Adipocyte (in vitro differentiated cells): Measurements from ENCODE around the gene SGCE.

ENCODE experiments used
- DNase-seq: peaks from one replicate; pipeline ENCODE4 v3.0.0-alpha.2; 2015; ENCODE audit warnings: low read depth
- H3K27me3 ChIP-seq: replicated peaks from 2 replicates; pipeline ENCODE4 v1.7.0; 2013; ENCODE audit warnings: mild to moderate bottlenecking, low read length, moderate library complexity; ENCODE audit not compliant: control insufficient read depth, insufficient read depth
- H3K36me3 ChIP-seq: 2 replicates; pipeline ENCODE4 v1.7.0; 2013; ENCODE audit warnings: low read length, mild to moderate bottlenecking, moderate library complexity; ENCODE audit not compliant: control insufficient read depth, insufficient read depth, severe bottlenecking
- H3K4me1 ChIP-seq: 2 replicates; pipeline ENCODE4 v1.7.0; 2013; ENCODE audit warnings: mild to moderate bottlenecking, low read length, moderate library complexity; ENCODE audit not compliant: control insufficient read depth, insufficient read depth
- H3K4me3 ChIP-seq: 2 replicates; pipeline ENCODE4 v1.7.0; 2013; ENCODE audit warnings: mild to moderate bottlenecking, low read length, moderate library complexity
- H3K9ac ChIP-seq: 2 replicates; pipeline ENCODE4 v1.7.0; 2013; ENCODE audit warnings: mild to moderate bottlenecking, low read length, moderate library complexity
- H3K9me3 ChIP-seq: 2 replicates; pipeline ENCODE4 v1.7.0; 2013; ENCODE audit warnings: mild to moderate bottlenecking, low read length, moderate library complexity; ENCODE audit not compliant: control insufficient read depth

SGCE gene

DNA sequence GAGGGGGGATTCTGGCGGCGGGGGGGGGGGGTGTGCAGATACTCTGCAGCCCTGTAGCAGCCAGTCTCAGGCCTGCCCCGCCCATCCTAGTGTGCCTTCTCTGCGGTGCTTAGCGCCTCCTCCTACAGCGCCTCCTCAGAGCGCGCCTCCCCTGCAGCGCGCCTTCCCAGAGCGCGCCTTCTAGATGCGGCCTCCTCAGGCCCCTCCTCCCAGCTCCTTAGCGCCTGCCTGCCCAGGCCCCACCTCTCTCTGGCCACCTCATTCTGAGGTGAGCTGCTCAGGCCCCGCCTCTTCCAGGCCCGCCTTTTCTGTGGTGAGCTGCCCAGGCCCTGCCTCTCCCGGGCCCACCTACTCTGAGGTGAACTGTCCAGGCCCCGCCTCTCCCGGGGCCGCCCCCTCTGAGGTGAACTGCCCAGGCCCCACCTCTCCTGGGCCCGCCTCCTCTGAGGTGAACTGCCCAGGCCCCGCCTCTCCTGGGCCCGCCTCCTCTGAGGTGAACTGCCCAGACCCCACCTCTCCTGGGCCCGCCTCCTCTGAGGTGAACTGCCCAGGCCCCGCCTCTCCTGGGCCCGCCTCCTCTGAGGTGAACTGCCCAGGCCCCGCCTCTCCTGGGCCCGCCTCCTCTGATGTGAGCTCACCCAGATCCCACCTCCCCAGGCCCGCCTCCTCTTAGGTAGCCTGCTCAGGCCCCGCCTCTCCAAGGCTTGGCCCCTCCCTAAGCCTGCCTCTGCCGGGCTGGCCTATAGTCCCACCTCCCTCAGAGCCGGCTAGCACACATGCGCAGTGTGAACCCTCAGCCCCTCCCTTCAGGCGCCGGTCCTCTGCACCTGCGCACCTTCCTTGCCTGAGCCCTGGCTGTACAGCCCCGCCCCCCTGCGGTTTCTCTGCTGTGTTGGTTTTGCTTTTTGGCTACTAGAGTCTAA is 2.1 kb upstream of the SGCE start:
- Histone ChIP-seq H3K27me3 (no peaks in the 10 kb centered on the region), H3K9ac (no peak overlapping the region), H3K36me3 (no peaks in the 10 kb centered on the region), H3K4me1 (peaks cover 19% of the 10 kb centered on the region), H3K9me3 (no peaks in the 10 kb centered on the region), H3K4me3 (peak overlapping the region; percentile 77)
- DNase-seq, result peak; percentile 83

DNA sequence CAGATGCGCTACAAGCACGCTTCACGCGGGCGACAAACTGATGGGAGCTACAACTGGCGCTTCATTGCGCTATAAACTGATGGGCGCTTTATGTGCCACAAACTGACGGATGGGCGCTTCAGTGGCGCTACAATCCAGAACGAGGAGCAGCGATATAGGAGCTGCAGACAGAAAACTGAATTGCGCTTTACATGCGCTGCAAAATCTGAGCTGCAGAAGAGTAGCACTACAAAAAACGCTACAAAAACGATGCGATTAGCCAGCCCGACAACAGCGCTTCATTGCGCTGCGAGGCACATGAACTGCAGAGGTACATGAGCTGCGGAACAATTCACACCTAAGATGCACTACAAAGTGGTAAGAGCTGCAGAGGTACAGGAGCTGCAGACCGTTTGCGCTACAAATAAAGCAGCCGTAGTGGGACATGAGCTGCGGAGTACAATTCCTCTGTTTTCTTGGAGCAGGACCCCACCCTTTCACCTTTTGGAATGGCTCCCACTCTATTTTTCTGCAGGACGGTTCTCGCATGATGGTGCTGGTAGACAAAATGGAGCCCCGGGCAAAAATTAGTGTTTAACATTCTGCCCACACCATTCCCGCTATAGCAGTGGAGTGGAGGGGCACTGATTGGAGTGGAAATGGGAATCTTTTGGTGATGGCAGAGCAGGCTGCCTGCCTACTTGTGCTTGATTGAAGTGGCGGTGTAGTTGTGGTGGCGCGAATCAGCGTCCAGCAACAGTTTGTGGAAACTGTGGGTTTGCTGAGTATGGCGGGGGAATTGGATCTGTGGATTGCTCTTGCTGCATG is 1.2 kb upstream of the SGCE start:
- peak; percentile 55 for DNase-seq
- Histone ChIP-seq H3K9ac (peak overlapping the region; percentile 64), H3K36me3 (no peaks in the 10 kb centered on the region)

DNA sequence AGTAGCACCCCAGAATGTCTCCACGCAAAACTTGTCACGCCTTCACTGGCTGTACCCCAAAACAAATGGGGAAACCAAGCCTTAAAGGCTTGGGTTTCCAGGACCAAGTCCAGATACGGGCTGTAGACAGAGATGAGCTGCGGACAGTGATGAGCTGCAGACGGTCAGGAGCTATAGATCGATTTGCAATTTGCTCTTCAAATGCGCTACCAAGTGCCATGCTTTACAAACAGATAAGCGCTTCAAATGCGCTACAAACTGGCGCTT is 658 bp upstream of the SGCE start:
- Histone ChIP-seq H3K36me3 (no peaks in the 10 kb centered on the region), H3K27me3 (no peaks in the 10 kb centered on the region), H3K4me3 (peak overlapping the region; percentile 86), H3K9me3 (no peaks in the 10 kb centered on the region), H3K9ac (peak overlapping the region; percentile 64), H3K4me1 (peaks cover 19% of the 10 kb centered on the region)
- no peak for DNase-seq

More for the DNA sequence above, 1.2 kb upstream of the SGCE start:
- no peaks in the 10 kb centered on the region for H3K9me3 ChIP-seq
- H3K4me3 ChIP-seq, result peak overlapping the region; percentile 86
- H3K27me3 ChIP-seq, result no peaks in the 10 kb centered on the region
- peaks cover 19% of the 10 kb centered on the region for H3K4me1 ChIP-seq

DNA sequence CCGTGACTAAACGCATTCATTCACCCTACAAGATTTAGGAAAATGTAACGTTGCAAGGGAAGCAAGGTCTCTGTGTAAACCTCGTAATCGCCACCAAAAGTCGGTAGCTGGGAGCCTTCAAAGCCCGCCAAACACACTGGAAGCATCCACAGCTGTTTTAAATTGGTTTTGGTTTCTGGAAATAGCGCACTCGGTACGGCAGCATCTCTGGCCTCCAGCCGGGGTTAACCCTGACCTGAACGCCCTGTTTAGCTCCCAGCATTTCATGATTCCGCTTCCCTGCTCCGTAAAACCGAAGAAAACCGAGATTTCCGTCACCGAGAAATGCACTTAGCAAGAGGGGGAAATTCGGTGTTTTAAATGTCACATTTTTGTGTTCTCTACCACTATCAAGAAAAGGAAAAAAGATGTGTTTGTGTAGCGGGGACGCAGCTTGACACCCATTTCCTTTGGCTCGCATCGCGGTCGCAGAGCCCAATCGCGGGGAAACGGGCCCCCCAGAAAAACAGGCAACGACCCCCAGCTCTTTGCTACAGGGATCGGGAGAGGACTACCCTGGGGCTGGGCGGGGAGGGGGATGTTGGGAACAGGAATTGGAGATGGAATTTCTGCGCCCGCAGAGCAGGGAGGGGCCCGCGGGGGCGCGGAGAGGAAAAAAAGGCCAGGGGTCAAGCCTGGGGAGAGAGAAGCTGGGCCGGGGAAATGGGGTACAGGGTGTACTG is 646 bp downstream of the SGCE start:
- Histone ChIP-seq H3K9ac (peak overlapping the region; percentile 85), H3K27me3 (no peaks in the 10 kb centered on the region), H3K9me3 (no peaks in the 10 kb centered on the region), H3K36me3 (no peaks in the 10 kb centered on the region), H3K4me3 (peak overlapping the region; percentile 86), H3K4me1 (peaks cover 24% of the 10 kb centered on the region)
- DNase-seq, result peak; percentile 75

DNA sequence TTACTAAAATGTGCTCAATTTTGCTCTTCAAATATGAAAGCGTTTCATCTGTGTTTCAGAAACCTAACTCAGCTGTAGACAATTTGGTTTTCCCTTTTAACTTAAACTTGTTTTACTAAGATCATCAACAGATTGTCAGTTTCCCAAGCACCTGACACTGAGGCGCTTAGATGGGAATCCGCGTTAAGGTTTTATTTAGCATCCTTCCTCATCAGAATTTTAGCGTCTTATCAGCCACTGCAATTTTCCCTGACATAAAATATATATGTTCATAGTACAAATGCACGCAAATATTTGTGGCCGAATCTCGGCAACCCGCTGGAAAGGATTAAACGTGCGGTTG is 1.2 kb downstream of the SGCE start:
- DNase-seq, result no peak
- H3K36me3 ChIP-seq, result no peaks in the 10 kb centered on the region
- H3K4me1 ChIP-seq, result peaks cover 25% of the 10 kb centered on the region
- H3K9me3 ChIP-seq, result no peaks in the 10 kb centered on the region
- no peaks in the 10 kb centered on the region for H3K27me3 ChIP-seq
- peak overlapping the region; percentile 86 for H3K4me3 ChIP-seq
- H3K9ac ChIP-seq, result peak overlapping the region; percentile 85

DNA sequence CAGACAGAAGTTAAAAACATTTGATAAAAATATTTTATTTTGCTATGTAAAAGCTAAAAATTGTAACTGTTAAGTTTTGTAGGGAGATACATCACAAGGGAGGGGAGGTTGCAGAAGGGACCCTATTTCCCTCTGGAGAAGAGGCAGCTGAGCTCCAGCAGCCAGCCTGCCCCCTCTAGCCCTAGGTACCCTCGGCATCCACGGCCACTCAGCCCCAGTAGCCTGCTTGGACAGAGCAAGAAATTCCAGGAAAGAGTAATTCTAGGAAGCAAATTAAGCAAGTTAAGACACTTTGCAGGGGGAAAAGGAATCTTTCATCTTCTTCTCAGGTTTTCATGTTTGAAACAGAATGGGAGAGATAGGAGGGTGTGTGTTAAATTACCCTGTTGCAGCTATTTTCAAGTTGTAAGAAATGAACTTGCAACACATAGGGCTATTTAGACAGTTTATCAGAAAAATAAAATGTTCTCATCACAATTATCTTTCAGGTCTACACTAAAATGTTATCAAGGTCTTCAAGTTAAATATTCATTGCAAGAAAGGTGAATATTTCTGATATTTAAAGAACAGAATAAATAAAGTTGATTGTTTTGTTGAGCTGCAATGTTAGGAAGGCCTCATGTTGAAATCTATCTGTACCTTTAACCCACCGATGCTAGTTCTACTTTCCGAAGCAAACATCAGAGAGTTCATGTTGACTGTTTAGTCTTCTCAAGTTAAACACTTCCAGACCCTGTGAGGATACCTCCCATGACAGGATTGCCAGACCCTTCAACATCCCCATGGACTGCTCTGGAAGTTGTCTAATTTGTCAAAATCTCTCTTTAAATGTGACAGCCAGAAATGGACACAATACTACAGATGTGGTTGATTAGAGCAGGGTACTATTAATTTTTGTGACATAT is 5.5 kb downstream of the SGCE start:
- peaks cover 31% of the 10 kb centered on the region for H3K4me1 ChIP-seq
- no peak overlapping the region for H3K9ac ChIP-seq
- peak overlapping the region; percentile 77 for H3K4me3 ChIP-seq
- H3K27me3 ChIP-seq, result no peaks in the 10 kb centered on the region
- no peaks in the 10 kb centered on the region for H3K9me3 ChIP-seq
- no peak for DNase-seq
- no peaks in the 10 kb centered on the region for H3K36me3 ChIP-seq

DNA sequence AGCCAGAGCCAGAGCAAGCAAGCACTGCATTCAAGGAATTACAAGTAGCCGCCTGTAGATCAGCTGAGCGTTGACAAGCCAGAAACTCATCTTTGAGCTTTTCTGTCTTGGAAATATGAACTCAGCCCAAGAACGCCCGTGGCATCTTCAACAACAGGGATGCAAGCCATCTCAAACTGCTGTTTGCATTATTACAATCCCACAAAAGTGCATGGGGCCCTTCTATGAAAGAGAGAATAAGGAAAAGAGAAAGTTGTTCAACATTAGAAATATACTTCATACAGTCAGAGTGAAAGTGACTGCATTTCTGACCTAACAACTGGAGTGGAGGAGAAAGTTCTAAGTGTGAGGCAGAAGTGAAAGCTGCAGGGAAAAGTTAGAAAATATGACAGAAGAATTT is 6.5 kb downstream of the SGCE start:
- DNase-seq, result no peak
- Histone ChIP-seq H3K9me3 (no peaks in the 10 kb centered on the region), H3K4me3 (peak overlapping the region; percentile 77), H3K4me1 (peaks cover 26% of the 10 kb centered on the region), H3K9ac (no peak overlapping the region), H3K36me3 (no peaks in the 10 kb centered on the region), H3K27me3 (no peaks in the 10 kb centered on the region)

DNA sequence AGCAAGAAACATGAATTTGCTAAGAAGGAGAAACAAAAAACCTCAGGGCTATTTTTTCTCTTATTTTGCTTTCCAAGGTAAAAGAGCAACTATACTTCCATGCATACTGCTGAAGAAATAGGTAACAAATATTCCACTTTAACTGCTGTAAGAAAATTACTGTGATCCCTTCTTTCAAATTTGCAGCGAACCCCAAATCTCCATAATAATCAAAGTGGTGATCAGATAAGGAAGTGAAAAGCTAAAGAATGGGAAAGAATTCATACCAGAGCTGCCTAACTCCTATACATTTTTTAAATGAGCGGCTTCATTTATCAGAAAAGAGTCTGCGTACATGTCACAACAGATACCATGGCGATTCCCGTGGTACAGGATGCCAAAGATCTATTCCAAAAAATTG is 7.2 kb downstream of the SGCE start:
- Histone ChIP-seq H3K36me3 (no peaks in the 10 kb centered on the region), H3K4me3 (no peak overlapping the region)

DNA sequence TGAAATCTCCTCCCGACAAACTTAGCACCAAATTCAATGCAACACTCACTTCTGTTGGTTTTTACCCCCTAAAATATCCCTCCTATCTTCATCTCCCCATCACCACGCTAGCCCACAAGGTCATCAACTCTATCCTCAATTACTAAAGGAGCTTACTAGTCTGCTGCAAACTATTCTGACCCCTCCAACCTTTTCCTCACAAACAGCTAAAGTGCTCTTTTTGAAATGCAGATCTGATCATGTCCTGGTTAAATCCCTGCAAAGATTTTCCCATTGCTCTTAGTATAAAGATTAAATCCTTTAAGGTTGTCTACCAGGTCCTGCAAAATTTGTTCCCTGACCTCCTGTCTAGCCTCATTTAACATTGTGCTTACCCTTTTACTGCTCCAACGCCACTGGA is 8.6 kb downstream of the SGCE start:
- H3K27me3 ChIP-seq, result no peaks in the 10 kb centered on the region
- no peak for DNase-seq
- no peaks in the 10 kb centered on the region for H3K36me3 ChIP-seq
- no peak overlapping the region for H3K4me3 ChIP-seq
- no peak overlapping the region for H3K9ac ChIP-seq
- peaks cover 23% of the 10 kb centered on the region for H3K4me1 ChIP-seq
- H3K9me3 ChIP-seq, result no peaks in the 10 kb centered on the region

More for the DNA sequence above, 7.2 kb downstream of the SGCE start:
- no peak overlapping the region for H3K9ac ChIP-seq
- H3K9me3 ChIP-seq, result no peaks in the 10 kb centered on the region
- DNase-seq, result no peak
- H3K4me1 ChIP-seq, result peaks cover 23% of the 10 kb centered on the region
- no peaks in the 10 kb centered on the region for H3K27me3 ChIP-seq

DNA sequence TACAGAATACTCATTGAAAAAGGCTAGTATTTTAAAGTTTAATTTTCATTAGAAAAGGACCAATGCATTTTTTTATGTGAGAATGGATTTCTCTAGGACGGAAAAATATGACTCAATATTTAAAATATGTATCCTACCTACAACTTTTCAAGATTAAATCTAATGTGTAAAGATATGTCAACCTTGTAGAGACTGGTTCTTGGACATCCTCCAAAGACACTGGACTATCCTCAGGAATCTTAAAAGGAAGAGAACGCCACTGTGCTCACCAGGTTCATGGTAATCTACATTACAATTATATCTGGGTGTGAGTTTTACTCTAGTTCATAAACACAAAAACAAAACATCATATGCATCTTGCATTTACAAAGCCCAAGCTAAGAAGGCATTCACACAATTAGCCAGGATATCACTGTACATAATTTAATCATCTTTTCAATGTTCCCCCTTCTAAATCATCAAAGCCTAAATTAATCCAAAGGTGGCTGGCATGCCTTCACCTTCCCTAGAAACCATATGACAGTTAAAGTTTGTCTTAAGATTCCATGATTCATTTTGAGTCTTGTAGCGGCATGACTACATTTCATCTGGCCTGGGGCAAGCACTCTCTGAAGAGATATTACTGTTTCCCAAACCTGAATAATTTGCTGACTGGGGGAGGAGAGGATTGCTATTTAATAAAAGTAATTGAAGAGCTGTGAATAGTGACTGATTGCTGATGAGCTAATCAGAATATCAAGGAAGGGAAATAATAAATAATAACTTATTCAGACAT is 12.0 kb downstream of the SGCE start:
- no peak overlapping the region for H3K9ac ChIP-seq
- no peaks in the 10 kb centered on the region for H3K27me3 ChIP-seq
- DNase-seq, result peak; percentile 14
- peaks cover 3% of the 10 kb centered on the region for H3K4me1 ChIP-seq
- no peaks in the 10 kb centered on the region for H3K36me3 ChIP-seq
- H3K4me3 ChIP-seq, result no peak overlapping the region
- H3K9me3 ChIP-seq, result no peaks in the 10 kb centered on the region
